OCI-LY3 (cell line): ENCODE data around the gene MORF4L1.

Experiments used
- EZH2phosphoT487 ChIP-seq: fragments of 200-600 bp; shearing (Covaris generic); IDR thresholded peaks from 2 replicates; pipeline ENCODE4 v1.6.1; 2018; ENCODE audit warnings: antibody characterized with exemption, mixed run types, low read depth
- TF ChIP-seq, protein P1 (sequence below): fragments of 200-600, 300-600 bp; sonication (generic); IDR thresholded peaks from 2 replicates; pipeline ENCODE4 v1.5.1; 2014; ENCODE audit warnings: antibody characterized with exemption, low read length, low read depth

GRCh38 chr15:78898540-78898939 is 25.9 kb downstream of the MORF4L1 start:
- TF ChIP-seq, protein P1, sequence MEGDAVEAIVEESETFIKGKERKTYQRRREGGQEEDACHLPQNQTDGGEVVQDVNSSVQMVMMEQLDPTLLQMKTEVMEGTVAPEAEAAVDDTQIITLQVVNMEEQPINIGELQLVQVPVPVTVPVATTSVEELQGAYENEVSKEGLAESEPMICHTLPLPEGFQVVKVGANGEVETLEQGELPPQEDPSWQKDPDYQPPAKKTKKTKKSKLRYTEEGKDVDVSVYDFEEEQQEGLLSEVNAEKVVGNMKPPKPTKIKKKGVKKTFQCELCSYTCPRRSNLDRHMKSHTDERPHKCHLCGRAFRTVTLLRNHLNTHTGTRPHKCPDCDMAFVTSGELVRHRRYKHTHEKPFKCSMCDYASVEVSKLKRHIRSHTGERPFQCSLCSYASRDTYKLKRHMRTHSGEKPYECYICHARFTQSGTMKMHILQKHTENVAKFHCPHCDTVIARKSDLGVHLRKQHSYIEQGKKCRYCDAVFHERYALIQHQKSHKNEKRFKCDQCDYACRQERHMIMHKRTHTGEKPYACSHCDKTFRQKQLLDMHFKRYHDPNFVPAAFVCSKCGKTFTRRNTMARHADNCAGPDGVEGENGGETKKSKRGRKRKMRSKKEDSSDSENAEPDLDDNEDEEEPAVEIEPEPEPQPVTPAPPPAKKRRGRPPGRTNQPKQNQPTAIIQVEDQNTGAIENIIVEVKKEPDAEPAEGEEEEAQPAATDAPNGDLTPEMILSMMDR: no peak
- no peak for TF ChIP-seq EZH2phosphoT487
